ENCODE results near the gene ARID5B. TPM values are rescaled to one million over a fixed set of nuclear protein-coding genes. Genes with fewer than 3 reads are reported as not detected.

Gene ARID5B
- total RNA-seq, 1 donor from 2014 or later, result 36.9 TPM

- no peaks in the 10 kb centered on the region for H3K27me3 Mint-ChIP-seq
- no peak for DNase-seq (ENCODE audit: extremely low spot score, unreplicated experiment)
- no peak overlapping the region for H3K4me3 Mint-ChIP-seq
- TF ChIP-seq, protein P1, sequence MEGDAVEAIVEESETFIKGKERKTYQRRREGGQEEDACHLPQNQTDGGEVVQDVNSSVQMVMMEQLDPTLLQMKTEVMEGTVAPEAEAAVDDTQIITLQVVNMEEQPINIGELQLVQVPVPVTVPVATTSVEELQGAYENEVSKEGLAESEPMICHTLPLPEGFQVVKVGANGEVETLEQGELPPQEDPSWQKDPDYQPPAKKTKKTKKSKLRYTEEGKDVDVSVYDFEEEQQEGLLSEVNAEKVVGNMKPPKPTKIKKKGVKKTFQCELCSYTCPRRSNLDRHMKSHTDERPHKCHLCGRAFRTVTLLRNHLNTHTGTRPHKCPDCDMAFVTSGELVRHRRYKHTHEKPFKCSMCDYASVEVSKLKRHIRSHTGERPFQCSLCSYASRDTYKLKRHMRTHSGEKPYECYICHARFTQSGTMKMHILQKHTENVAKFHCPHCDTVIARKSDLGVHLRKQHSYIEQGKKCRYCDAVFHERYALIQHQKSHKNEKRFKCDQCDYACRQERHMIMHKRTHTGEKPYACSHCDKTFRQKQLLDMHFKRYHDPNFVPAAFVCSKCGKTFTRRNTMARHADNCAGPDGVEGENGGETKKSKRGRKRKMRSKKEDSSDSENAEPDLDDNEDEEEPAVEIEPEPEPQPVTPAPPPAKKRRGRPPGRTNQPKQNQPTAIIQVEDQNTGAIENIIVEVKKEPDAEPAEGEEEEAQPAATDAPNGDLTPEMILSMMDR (conservative IDR thresholded peaks at IDR 0.05), result no peak
- peaks cover 52% of the 10 kb centered on the region for H3K4me1 Mint-ChIP-seq (ENCODE audit: unreplicated experiment)
- no peak overlapping the region for H3K27ac Mint-ChIP-seq
- H3K36me3 Mint-ChIP-seq, result peaks cover 14% of the 10 kb centered on the region
- peaks cover 14% of the 10 kb centered on the region for H3K9me3 Mint-ChIP-seq
Observed at GRCh38 chr10:62021128-62021665, 119.7 kb downstream of the ARID5B start.

DNA sequence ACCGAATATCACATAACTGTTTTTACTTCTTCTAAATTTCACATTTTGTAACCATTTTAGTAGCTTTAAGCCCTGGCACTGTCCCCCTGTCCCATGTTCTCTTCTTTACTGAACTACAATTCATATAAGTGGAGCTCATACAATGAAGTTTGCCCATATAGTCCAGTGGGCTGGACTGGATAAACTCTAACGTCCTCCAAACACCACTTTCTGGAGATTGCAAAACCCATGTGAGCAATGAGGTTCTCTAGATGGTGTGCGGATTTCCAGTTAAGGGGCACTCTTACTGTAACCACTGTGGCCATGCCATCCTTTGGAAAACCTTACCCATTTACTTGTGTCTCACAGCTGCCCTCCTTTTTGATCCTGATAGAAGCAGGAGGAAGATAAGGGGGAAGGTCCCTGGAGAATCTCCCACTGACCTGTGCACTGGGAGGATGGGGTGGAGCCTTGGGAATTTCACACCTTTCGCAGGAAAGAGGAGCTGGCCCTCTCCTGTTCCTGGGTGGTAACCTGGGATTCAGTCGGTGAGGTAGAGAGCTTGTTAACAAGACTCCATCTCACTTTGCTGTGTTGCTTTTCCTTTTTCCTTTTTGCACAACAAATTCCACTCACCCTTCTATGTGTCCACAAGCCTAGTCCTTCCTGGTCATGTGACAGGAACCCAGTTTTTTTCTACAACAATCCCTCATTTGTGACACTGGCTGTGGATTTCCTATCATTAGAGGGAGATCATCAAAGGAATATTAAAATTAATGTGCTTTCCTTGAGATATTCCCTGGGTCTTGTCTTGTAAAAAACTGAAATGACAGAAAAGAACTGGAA lies 120.7 kb downstream of the ARID5B start:
- no peak for DNase-seq (ENCODE audit: extremely low spot score, unreplicated experiment)
- H3K27me3 Mint-ChIP-seq, result no peaks in the 10 kb centered on the region

DNA sequence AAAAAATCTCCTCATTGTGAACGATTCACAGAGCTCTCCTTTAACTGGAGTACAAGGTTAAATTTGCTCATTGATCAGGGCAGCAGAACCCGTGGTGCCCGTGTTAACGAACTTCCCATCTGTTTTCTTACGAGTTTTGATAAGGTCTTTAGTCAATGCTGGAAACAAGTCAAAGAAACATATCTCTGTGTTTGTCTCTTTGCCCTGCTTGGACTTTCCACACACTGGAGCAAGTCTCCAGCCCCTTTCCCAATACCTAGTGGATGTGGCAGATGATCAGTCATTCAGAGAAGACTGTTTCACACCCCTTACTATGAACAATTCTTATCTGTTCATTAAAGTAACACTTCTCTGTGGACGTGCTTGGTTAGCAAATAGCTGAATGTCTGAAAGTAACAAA lies 121.3 kb downstream of the ARID5B start:
- Mint-ChIP-seq H3K36me3 (peaks cover 25% of the 10 kb centered on the region), H3K4me1 (ENCODE audit: unreplicated experiment) (peaks cover 45% of the 10 kb centered on the region), H3K27me3 (no peaks in the 10 kb centered on the region), H3K27ac (peak overlapping the region; percentile 60), H3K9me3 (peaks cover 14% of the 10 kb centered on the region), H3K4me3 (peak overlapping the region; percentile 16)
- TF ChIP-seq, protein P1 (conservative IDR thresholded peaks at IDR 0.05), result no peak
- DNase-seq (ENCODE audit: extremely low spot score, unreplicated experiment), result no peak

More for the DNA sequence above, 120.7 kb downstream of the ARID5B start:
- Mint-ChIP-seq H3K27ac (peak overlapping the region; percentile 60), H3K36me3 (peaks cover 21% of the 10 kb centered on the region), H3K9me3 (peaks cover 14% of the 10 kb centered on the region), H3K4me1 (ENCODE audit: unreplicated experiment) (peaks cover 45% of the 10 kb centered on the region), H3K4me3 (no peak overlapping the region)
- TF ChIP-seq, protein P1 (conservative IDR thresholded peaks at IDR 0.05), result no peak

- H3K36me3 Mint-ChIP-seq, result peaks cover 29% of the 10 kb centered on the region
- no peak overlapping the region for H3K4me3 Mint-ChIP-seq
- TF ChIP-seq, protein P1 (conservative IDR thresholded peaks at IDR 0.05), result no peak
- H3K9me3 Mint-ChIP-seq, result peaks cover 14% of the 10 kb centered on the region
- peaks cover 46% of the 10 kb centered on the region for H3K4me1 Mint-ChIP-seq (ENCODE audit: unreplicated experiment)
- no peak for DNase-seq (ENCODE audit: extremely low spot score, unreplicated experiment)
- no peaks in the 10 kb centered on the region for H3K27me3 Mint-ChIP-seq
- peak overlapping the region; percentile 60 for H3K27ac Mint-ChIP-seq
Observed at GRCh38 chr10:62023329-62023728, 121.8 kb downstream of the ARID5B start.

DNA sequence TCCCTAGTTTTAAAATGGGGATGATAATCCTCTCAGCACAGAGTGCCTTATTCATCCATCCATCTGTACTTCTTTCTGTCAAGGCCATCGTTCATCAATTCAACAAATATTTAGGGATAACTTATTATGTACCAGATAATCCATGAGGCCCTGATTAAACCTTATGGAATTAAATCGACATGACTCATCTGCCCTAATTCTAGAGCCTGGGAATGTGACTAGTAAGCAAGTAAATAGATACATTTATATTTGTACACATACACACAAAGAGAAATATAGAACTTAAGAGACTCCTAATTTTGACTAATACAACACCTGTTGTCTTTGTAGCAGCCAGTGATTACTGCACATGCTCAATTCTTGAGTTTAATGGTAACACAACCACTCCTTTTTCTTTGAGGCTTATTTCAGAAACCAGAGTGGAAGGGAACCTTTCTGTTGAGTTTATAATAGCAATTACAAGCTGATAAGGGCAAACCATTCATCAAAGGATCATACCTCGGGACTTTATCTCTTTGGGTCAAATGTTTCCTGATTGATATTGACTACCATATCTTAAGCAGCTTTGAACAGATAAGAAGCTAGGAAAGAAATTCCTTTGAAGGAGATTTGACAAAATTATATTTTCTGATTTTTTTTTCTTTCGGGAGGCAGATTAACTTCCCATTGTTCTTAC lies 122.7 kb downstream of the ARID5B start:
- H3K4me1 Mint-ChIP-seq (ENCODE audit: unreplicated experiment), result peaks cover 41% of the 10 kb centered on the region
- peaks cover 14% of the 10 kb centered on the region for H3K9me3 Mint-ChIP-seq
- peak overlapping the region; percentile 7 for H3K4me3 Mint-ChIP-seq
- peaks cover 35% of the 10 kb centered on the region for H3K36me3 Mint-ChIP-seq
- no peak overlapping the region for H3K27ac Mint-ChIP-seq
- DNase-seq (ENCODE audit: extremely low spot score, unreplicated experiment), result no peak
- no peaks in the 10 kb centered on the region for H3K27me3 Mint-ChIP-seq
- TF ChIP-seq, protein P1 (conservative IDR thresholded peaks at IDR 0.05), result no peak
